Measurements from ENCODE around the gene KCTD2. TPM values are rescaled to one million over a fixed set of nuclear protein-coding genes. Genes with fewer than 3 reads are reported as not detected.
A peak's percentile ranks its signal among the peaks of the same experiment; 100 is the strongest.

The KCTD2 gene
- total and polyA plus RNA-seq, 9 of the 15 experiments (the other 6 are each of a cell fraction or from before 2014, with no cell fraction given) = 1.7 to 32.9 (median 15.8) TPM

GRCh38 chr17:75074532-75074931 is 27.5 kb downstream of the KCTD2 start (continued):
- TF ChIP-seq ZNF277 (CRISPR knock-in tag; IDR thresholded peaks at IDR 0.05; ENCODE audit: borderline replicate concordance) (no peak), MITF (IDR thresholded peaks at IDR 0.05) (peak; percentile 60; the same call in 1 of the 2 replicates), MTA3 (IDR thresholded peaks at IDR 0.05; ENCODE audit: borderline replicate concordance) (peak; percentile 53; the same call in 1 of the 2 replicates), ZNF263 (CRISPR knock-in tag; IDR thresholded peaks at IDR 0.05; ENCODE audit: borderline replicate concordance) (no peak), TEAD2 (tag; IDR thresholded peaks at IDR 0.05) (no peak), UBTF (IDR thresholded peaks at IDR 0.05; ENCODE audit: borderline replicate concordance in 1 of 2, low read depth in 2 of 2, low read length in 2 of 2) (no peak), TAF1 (IDR thresholded peaks at IDR 0.05; ENCODE audit: control insufficient read depth, extremely low read depth, insufficient read depth, low read length, severe bottlenecking) (no peak), LEF1 (IDR thresholded peaks at IDR 0.05) (no peak), TBP (optimal IDR thresholded peaks at IDR 0.05; ENCODE audit: low read depth, low read length) (peak; percentile 18), KHSRP (IDR thresholded peaks at IDR 0.05) (no peak), ATF3 (IDR thresholded peaks at IDR 0.05) (no peak), ATF3 (CRISPR knock-in tag; conservative IDR thresholded peaks at IDR 0.05) (no peak), ZNF212 (CRISPR knock-in tag; IDR thresholded peaks at IDR 0.05) (no peak), ID3 (CRISPR knock-in tag; IDR thresholded peaks at IDR 0.05) (no peak), ID3 (tag; IDR thresholded peaks at IDR 0.05) (no peak), HMBOX1 (IDR thresholded peaks at IDR 0.05) (no peak), POU5F1 (IDR thresholded peaks at IDR 0.05; ENCODE audit: borderline replicate concordance, low read depth, low read length, partially characterized antibody) (no peak), GATA2 (CRISPR knock-in tag; IDR thresholded peaks at IDR 0.05) (peak; percentile 75; the same call in 1 of the 2 replicates), COPS2 (conservative IDR thresholded peaks at IDR 0.05) (no peak), HEY1 (CRISPR knock-in tag; IDR thresholded peaks at IDR 0.05; ENCODE audit: borderline replicate concordance) (no peak), SRF (CRISPR knock-in tag; IDR thresholded peaks at IDR 0.05) (peak in 1 of 2 experiments; percentile 83; a peak in 1 of 4 replicates), EHMT2 (IDR thresholded peaks at IDR 0.05) (no peak)
